Keratinocyte (primary cell): Measurements from ENCODE around the gene MTA2.

ENCODE experiments used
- EZH2 ChIP-seq: IDR thresholded peaks from one replicate; pipeline ENCODE4 v1.6.1; 2012; ENCODE audit warnings: inconsistent platforms, mild to moderate bottlenecking, low read length, moderate library complexity
- TF ChIP-seq, protein P1 (sequence below), 3 experiments: IDR thresholded peaks in 1 of 3; conservative IDR thresholded peaks in 1 of 3; optimal IDR thresholded peaks in 1 of 3; 2 replicates in 2 of 3; 3 replicates in 1 of 3; pipeline versions ENCODE3 to v1.5.1; 2011; ENCODE audit warnings: low read length in 3 of 3, mild to moderate bottlenecking in 3 of 3, moderate library complexity in 2 of 3, control low read depth in 1 of 3, inconsistent platforms in 1 of 3; ENCODE audit not compliant: insufficient read depth in 2 of 3; ENCODE audit errors: extremely low read depth in 1 of 3

DNA sequence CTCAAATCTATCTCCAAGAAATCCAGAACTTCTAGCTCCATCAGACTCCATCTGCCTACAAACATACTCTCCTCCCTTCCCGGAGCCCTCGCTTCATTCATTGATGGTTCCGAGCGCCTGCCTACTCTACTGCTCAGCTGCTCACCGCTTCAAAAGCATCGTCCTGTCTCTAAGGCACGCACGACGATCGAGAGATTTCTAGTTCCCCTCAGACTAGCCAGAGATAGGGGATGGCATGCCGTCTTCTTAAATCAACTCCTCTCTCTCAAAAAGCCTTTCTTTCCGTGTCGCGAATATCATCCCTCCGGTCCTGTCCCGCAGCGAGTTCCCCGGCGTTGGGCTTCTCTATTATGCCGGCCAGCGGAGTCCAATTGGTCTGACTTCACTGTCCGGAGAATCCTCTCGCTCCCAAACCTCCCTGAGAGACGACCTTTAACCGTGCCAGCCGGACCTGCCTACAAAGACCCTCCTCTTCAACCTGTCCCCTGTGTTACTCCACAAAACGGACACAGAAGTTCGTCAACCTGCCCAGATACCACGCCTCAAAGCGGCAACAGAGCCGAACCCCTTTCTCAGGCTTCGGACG is 28.6 kb downstream of the MTA2 start:
- TF ChIP-seq, protein P1, sequence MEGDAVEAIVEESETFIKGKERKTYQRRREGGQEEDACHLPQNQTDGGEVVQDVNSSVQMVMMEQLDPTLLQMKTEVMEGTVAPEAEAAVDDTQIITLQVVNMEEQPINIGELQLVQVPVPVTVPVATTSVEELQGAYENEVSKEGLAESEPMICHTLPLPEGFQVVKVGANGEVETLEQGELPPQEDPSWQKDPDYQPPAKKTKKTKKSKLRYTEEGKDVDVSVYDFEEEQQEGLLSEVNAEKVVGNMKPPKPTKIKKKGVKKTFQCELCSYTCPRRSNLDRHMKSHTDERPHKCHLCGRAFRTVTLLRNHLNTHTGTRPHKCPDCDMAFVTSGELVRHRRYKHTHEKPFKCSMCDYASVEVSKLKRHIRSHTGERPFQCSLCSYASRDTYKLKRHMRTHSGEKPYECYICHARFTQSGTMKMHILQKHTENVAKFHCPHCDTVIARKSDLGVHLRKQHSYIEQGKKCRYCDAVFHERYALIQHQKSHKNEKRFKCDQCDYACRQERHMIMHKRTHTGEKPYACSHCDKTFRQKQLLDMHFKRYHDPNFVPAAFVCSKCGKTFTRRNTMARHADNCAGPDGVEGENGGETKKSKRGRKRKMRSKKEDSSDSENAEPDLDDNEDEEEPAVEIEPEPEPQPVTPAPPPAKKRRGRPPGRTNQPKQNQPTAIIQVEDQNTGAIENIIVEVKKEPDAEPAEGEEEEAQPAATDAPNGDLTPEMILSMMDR (optimal IDR thresholded peaks at IDR 0.05 in 1 of 3, IDR thresholded peaks at IDR 0.05 in 1 of 3, conservative IDR thresholded peaks at IDR 0.05 in 1 of 3; ENCODE audit: extremely low read depth in 1 of 3, insufficient read depth in 2 of 3, low read length in 3 of 3) = no peak
- TF ChIP-seq EZH2 = no peak
